Subcutaneous abdominal adipose tissue (tissue), 5 donors: Measurements from ENCODE around the gene IRX5.

Experiments
- H3K27ac ChIP-seq: one replicate; pipeline ENCODE4 v1.7.0; 2013; ENCODE audit warnings: low read depth, mild to moderate bottlenecking, inconsistent platforms, low read length, moderate library complexity
- H3K27me3 ChIP-seq, 5 donors: one replicate each; pipeline ENCODE4 v1.7.0; 2013; ENCODE audit warnings: low read length in 5 of 5, inconsistent platforms in 1 of 5; ENCODE audit not compliant: control insufficient read depth in 5 of 5, insufficient read depth in 4 of 5
- H3K36me3 ChIP-seq, 5 donors: one replicate each; pipeline ENCODE4 v1.7.0; 2013; ENCODE audit warnings: low read length in 5 of 5; ENCODE audit not compliant: control insufficient read depth in 5 of 5, insufficient read depth in 5 of 5
- H3K4me1 ChIP-seq, 5 donors: one replicate each; pipeline ENCODE4 v1.7.0; 2013; ENCODE audit warnings: low read length in 5 of 5, mild to moderate bottlenecking in 3 of 5, moderate library complexity in 1 of 5; ENCODE audit not compliant: control insufficient read depth in 5 of 5, insufficient read depth in 5 of 5
- H3K4me3 ChIP-seq, 5 donors: one replicate each; pipeline ENCODE4 v1.7.0; 2013; ENCODE audit warnings: low read length in 5 of 5, low read depth in 1 of 5
- H3K9ac ChIP-seq, 5 donors: one replicate each; pipeline ENCODE4 v1.7.0; 2013; ENCODE audit warnings: low read length in 5 of 5, mild to moderate bottlenecking in 4 of 5, moderate library complexity in 3 of 5
- H3K9me3 ChIP-seq, 5 donors: one replicate each; pipeline ENCODE4 v1.7.0; 2013; ENCODE audit warnings: low read length in 5 of 5; ENCODE audit not compliant: control insufficient read depth in 5 of 5
- donor health status: healthy.
- donor health status: healthy.
- donor health status: healthy.
- donor health status: healthy.
- donor health status: healthy.

IRX5 gene

GRCh38 chr16:54945063-54945462 lies 14.4 kb downstream of the IRX5 start:
- H3K27ac ChIP-seq, result no peak overlapping the region
- H3K36me3 ChIP-seq, result no peaks in the 10 kb centered on the region
- no peaks in the 10 kb centered on the region for H3K9me3 ChIP-seq
- peaks cover 0 to 23% (median 3%) of the 10 kb centered on the region in 5 donors for H3K27me3 ChIP-seq
- H3K4me3 ChIP-seq, result no peak overlapping the region
- H3K9ac ChIP-seq, result no peak overlapping the region
- H3K4me1 ChIP-seq, result no peaks in the 10 kb centered on the region

GRCh38 chr16:54946909-54947308 lies 16.2 kb downstream of the IRX5 start:
- Histone ChIP-seq H3K4me3 (no peak overlapping the region), H3K27me3 (peaks cover 0 to 13% (median 0%) of the 10 kb centered on the region in 5 donors), H3K27ac (no peak overlapping the region), H3K36me3 (no peaks in the 10 kb centered on the region), H3K4me1 (no peaks in the 10 kb centered on the region), H3K9ac (no peak overlapping the region), H3K9me3 (no peaks in the 10 kb centered on the region)

GRCh38 chr16:54947616-54948015 lies 17.0 kb downstream of the IRX5 start:
- no peak overlapping the region for H3K4me3 ChIP-seq
- no peak overlapping the region for H3K27ac ChIP-seq
- no peaks in the 10 kb centered on the region for H3K4me1 ChIP-seq
- H3K36me3 ChIP-seq, result no peaks in the 10 kb centered on the region
- peaks cover 0 to 8% (median 0%) of the 10 kb centered on the region in 5 donors for H3K27me3 ChIP-seq
- H3K9ac ChIP-seq, result no peak overlapping the region
- H3K9me3 ChIP-seq, result no peaks in the 10 kb centered on the region

- no peaks in the 10 kb centered on the region for H3K4me1 ChIP-seq
- no peak overlapping the region for H3K27ac ChIP-seq
- no peak overlapping the region for H3K4me3 ChIP-seq
- H3K27me3 ChIP-seq, result no peaks in the 10 kb centered on the region
- H3K9ac ChIP-seq, result no peak overlapping the region
- H3K36me3 ChIP-seq, result no peaks in the 10 kb centered on the region
- no peaks in the 10 kb centered on the region for H3K9me3 ChIP-seq
Observed at GRCh38 chr16:54952195-54952594, 21.5 kb downstream of the IRX5 start.

GRCh38 chr16:54953461-54953860 lies 22.8 kb downstream of the IRX5 start:
- H3K4me1 ChIP-seq, result no peaks in the 10 kb centered on the region

GRCh38 chr16:54954220-54954619 lies 23.6 kb downstream of the IRX5 start:
- Histone ChIP-seq H3K9ac (no peak overlapping the region), H3K9me3 (no peaks in the 10 kb centered on the region), H3K36me3 (no peaks in the 10 kb centered on the region), H3K27me3 (no peaks in the 10 kb centered on the region), H3K4me1 (no peaks in the 10 kb centered on the region), H3K4me3 (no peak overlapping the region), H3K27ac (no peak overlapping the region)

More at GRCh38 chr16:54953461-54953860, 22.8 kb downstream of the IRX5 start:
- H3K27me3 ChIP-seq, result no peaks in the 10 kb centered on the region
- no peak overlapping the region for H3K27ac ChIP-seq
- no peak overlapping the region for H3K9ac ChIP-seq
- H3K9me3 ChIP-seq, result no peaks in the 10 kb centered on the region
- no peak overlapping the region for H3K4me3 ChIP-seq
- no peaks in the 10 kb centered on the region for H3K36me3 ChIP-seq

GRCh38 chr16:54955757-54956156 lies 25.1 kb downstream of the IRX5 start:
- no peaks in the 10 kb centered on the region for H3K4me1 ChIP-seq
- H3K9me3 ChIP-seq, result no peaks in the 10 kb centered on the region
- no peak overlapping the region for H3K27ac ChIP-seq
- no peaks in the 10 kb centered on the region for H3K27me3 ChIP-seq
- no peak overlapping the region for H3K9ac ChIP-seq
- no peak overlapping the region for H3K4me3 ChIP-seq
- no peaks in the 10 kb centered on the region for H3K36me3 ChIP-seq

GRCh38 chr16:54957403-54958166 lies 26.9 kb downstream of the IRX5 start:
- H3K27me3 ChIP-seq, result no peaks in the 10 kb centered on the region
- H3K27ac ChIP-seq, result no peak overlapping the region
- H3K9me3 ChIP-seq, result no peaks in the 10 kb centered on the region
- no peaks in the 10 kb centered on the region for H3K36me3 ChIP-seq
- no peak overlapping the region for H3K4me3 ChIP-seq
- H3K4me1 ChIP-seq, result no peaks in the 10 kb centered on the region
- no peak overlapping the region for H3K9ac ChIP-seq

- H3K9me3 ChIP-seq, result no peaks in the 10 kb centered on the region
- H3K36me3 ChIP-seq, result no peaks in the 10 kb centered on the region
- no peaks in the 10 kb centered on the region for H3K27me3 ChIP-seq
- no peak overlapping the region for H3K9ac ChIP-seq
- H3K4me1 ChIP-seq, result no peaks in the 10 kb centered on the region
- H3K27ac ChIP-seq, result no peak overlapping the region
- H3K4me3 ChIP-seq, result no peak overlapping the region
Observed at GRCh38 chr16:54962045-54962444, 31.4 kb downstream of the IRX5 start.

- Histone ChIP-seq H3K4me1 (no peaks in the 10 kb centered on the region), H3K36me3 (no peaks in the 10 kb centered on the region), H3K27ac (no peak overlapping the region), H3K9ac (no peak overlapping the region), H3K4me3 (no peak overlapping the region), H3K27me3 (no peaks in the 10 kb centered on the region), H3K9me3 (no peaks in the 10 kb centered on the region)
Observed at GRCh38 chr16:54964239-54964638, 33.6 kb downstream of the IRX5 start.
